Caco-2 (cell line): ENCODE results near the gene LRRK1. TPM values are rescaled to one million over a fixed set of nuclear protein-coding genes. Genes with fewer than 3 reads are reported as not detected.
"Not testable (repeated sequence)": the region's sequence is repeated elsewhere in the genome, so short reads cannot be mapped to it uniquely, and the experiment has no call there.

Experiments used
- BruUV-seq: library from RNA; stranded (reverse); fragments of 400-500 nt; replicated peaks from 2 replicates; lab custom pipeline; 2021; lab: Mats Ljungman, UMichigan
- CTCF ChIA-PET: fragments of 300-600 bp; sonication (Branson Sonifier 250); formaldehyde crosslinking; loops from one replicate; lab custom pipeline; 2022; ENCODE audit warnings: antibody characterized with exemption; lab: Charles Lee
- POLR2A ChIA-PET: fragments of 300-600 bp; sonication (Branson Sonifier 250); formaldehyde crosslinking; loops from one replicate; lab custom pipeline; 2022; ENCODE audit warnings: antibody characterized with exemption; lab: Charles Lee
- DNase-seq, 2 experiments: peaks; one replicate each; pipeline versions ENCODE4 v3.0.0 to v3.0.0-alpha.2; 2020 to 2022
- H3K27me3 ChIP-seq: replicated peaks from 2 replicates; pipeline ENCODE4 v1.6.0; 2011; ENCODE audit warnings: low read length; ENCODE audit not compliant: control insufficient read depth, insufficient read depth
- H3K36me3 ChIP-seq: 2 replicates; pipeline ENCODE4 v1.5.1; 2011; ENCODE audit warnings: low read length; ENCODE audit not compliant: control insufficient read depth, insufficient read depth
- H3K4me1 ChIP-seq: fragments of 250-450 bp; sonication (Bioruptor Pico); 2 replicates; pipeline ENCODE4 v1.5.1; 2020; ENCODE audit warnings: mild to moderate bottlenecking
- H3K4me3 ChIP-seq: 2 replicates; pipeline ENCODE4 v1.5.1; 2011; ENCODE audit warnings: low read depth, mild to moderate bottlenecking, control low read depth, low read length
- H3K9me3 ChIP-seq: fragments of 250-450 bp; sonication (Bioruptor Pico); 2 replicates; pipeline ENCODE4 v1.5.1; 2020; ENCODE audit warnings: mild to moderate bottlenecking, moderate library complexity
- H3K27ac Mint-ChIP-seq: one replicate; pipeline ENCODE4 v1.8.0; 2022; ENCODE audit warnings: mixed read lengths; ENCODE audit not compliant: unreplicated experiment
- H3K27me3 Mint-ChIP-seq: one replicate; pipeline ENCODE4 v1.8.0; 2022; ENCODE audit warnings: mixed read lengths; ENCODE audit not compliant: insufficient read depth, unreplicated experiment
- H3K36me3 Mint-ChIP-seq: one replicate; pipeline ENCODE4 v1.8.0; 2022; ENCODE audit warnings: mild to moderate bottlenecking, mixed read lengths; ENCODE audit not compliant: insufficient read depth, unreplicated experiment
- H3K4me1 Mint-ChIP-seq: one replicate; pipeline ENCODE4 v1.8.0; 2022; ENCODE audit warnings: low read depth, mixed read lengths; ENCODE audit not compliant: unreplicated experiment
- H3K4me3 Mint-ChIP-seq: one replicate; pipeline ENCODE4 v1.8.0; 2022; ENCODE audit warnings: mild to moderate bottlenecking, moderate library complexity, mixed read lengths; ENCODE audit not compliant: unreplicated experiment
- H3K9me3 Mint-ChIP-seq: one replicate; pipeline ENCODE4 v1.8.0; 2022; ENCODE audit warnings: mixed read lengths; ENCODE audit not compliant: unreplicated experiment
- intact Hi-C: fragments of 100-400 bp; cut with micrococcal nuclease; formaldehyde crosslinking; loops from one replicate; pipeline ENCODE4 v1.10.0; 2022; ENCODE audit not compliant: unreplicated experiment
- total RNA-seq: library from RNA; stranded (reverse); gene quantifications from 2 replicates; pipeline ENCODE4 v1.2.3, GENCODE V29; 2022
- TF ChIP-seq, protein P1 (sequence below), 2 experiments: fragments of 200-600 bp in 1 of 2; IDR thresholded peaks; 1 replicate in 1 of 2; 2 replicates in 1 of 2; pipeline versions ENCODE4 v1.5.1 to v1.8.0; 2011 to 2022; ENCODE audit warnings: antibody characterized with exemption in 1 of 2, control low read depth in 1 of 2, inconsistent platforms in 1 of 2, low read depth in 1 of 2, low read length in 1 of 2, mild to moderate bottlenecking in 1 of 2, moderate library complexity in 1 of 2; ENCODE audit not compliant: insufficient read depth in 1 of 2, severe bottlenecking in 1 of 2, unreplicated experiment in 1 of 2

Gene LRRK1
- total RNA-seq, 1 experiment from 2014 or later = 12.0 TPM

DNA sequence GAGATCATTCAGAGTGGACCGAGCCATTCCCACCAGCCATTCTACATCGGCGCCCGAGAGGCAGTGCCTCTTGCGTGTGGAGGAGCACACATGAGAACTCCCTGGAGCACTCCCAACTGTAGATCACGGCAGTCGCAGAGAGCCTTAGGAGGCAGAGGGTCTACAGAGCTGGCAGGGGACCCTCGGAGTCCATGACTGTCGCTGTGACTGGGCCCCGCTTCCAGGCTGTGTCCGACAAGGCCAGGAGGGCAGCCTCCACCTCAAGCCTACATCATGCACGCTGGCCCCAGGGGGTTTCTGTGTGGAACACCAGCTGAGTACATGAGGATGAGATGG is 173.7 kb downstream of the LRRK1 start:
- no peak overlapping the region for H3K4me3 ChIP-seq
- ChIA-PET CTCF (no interaction called here), POLR2A (no interaction called here)
- Mint-ChIP-seq H3K27ac (no peak overlapping the region), H3K36me3 (no peaks in the 10 kb centered on the region), H3K4me3 (no peak overlapping the region), H3K9me3 (no peaks in the 10 kb centered on the region), H3K4me1 (peaks cover 6% of the 10 kb centered on the region), H3K27me3 (peaks cover 8% of the 10 kb centered on the region)
- DNase-seq = no peak
- H3K36me3 ChIP-seq = no peaks in the 10 kb centered on the region
- TF ChIP-seq, protein P1, sequence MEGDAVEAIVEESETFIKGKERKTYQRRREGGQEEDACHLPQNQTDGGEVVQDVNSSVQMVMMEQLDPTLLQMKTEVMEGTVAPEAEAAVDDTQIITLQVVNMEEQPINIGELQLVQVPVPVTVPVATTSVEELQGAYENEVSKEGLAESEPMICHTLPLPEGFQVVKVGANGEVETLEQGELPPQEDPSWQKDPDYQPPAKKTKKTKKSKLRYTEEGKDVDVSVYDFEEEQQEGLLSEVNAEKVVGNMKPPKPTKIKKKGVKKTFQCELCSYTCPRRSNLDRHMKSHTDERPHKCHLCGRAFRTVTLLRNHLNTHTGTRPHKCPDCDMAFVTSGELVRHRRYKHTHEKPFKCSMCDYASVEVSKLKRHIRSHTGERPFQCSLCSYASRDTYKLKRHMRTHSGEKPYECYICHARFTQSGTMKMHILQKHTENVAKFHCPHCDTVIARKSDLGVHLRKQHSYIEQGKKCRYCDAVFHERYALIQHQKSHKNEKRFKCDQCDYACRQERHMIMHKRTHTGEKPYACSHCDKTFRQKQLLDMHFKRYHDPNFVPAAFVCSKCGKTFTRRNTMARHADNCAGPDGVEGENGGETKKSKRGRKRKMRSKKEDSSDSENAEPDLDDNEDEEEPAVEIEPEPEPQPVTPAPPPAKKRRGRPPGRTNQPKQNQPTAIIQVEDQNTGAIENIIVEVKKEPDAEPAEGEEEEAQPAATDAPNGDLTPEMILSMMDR (IDR thresholded peaks at IDR 0.05; ENCODE audit: insufficient read depth in 1 of 2, low read depth in 1 of 2, low read length in 1 of 2, severe bottlenecking in 1 of 2, unreplicated experiment in 1 of 2) = no peak
- no TSS peak for BruUV-seq
- no peaks in the 10 kb centered on the region for H3K4me1 ChIP-seq
- no peaks in the 10 kb centered on the region for H3K9me3 ChIP-seq
- intact Hi-C loops = no loop called here
- no peaks in the 10 kb centered on the region for H3K27me3 ChIP-seq

- H3K9me3 ChIP-seq = no peaks in the 10 kb centered on the region
- peaks cover 6% of the 10 kb centered on the region for H3K4me1 Mint-ChIP-seq
- no peaks in the 10 kb centered on the region for H3K9me3 Mint-ChIP-seq
- no peaks in the 10 kb centered on the region for H3K36me3 ChIP-seq
- BruUV-seq = no TSS peak
- H3K27me3 ChIP-seq = no peaks in the 10 kb centered on the region
- H3K27me3 Mint-ChIP-seq = peaks cover 8% of the 10 kb centered on the region
- no peaks in the 10 kb centered on the region for H3K4me1 ChIP-seq
- no peak overlapping the region for H3K4me3 ChIP-seq
- DNase-seq = no peak
- H3K4me3 Mint-ChIP-seq = no peak overlapping the region
- TF ChIP-seq, protein P1 (IDR thresholded peaks at IDR 0.05; ENCODE audit: insufficient read depth in 1 of 2, low read depth in 1 of 2, low read length in 1 of 2, severe bottlenecking in 1 of 2, unreplicated experiment in 1 of 2) = no peak
- H3K36me3 Mint-ChIP-seq = no peaks in the 10 kb centered on the region
- CTCF ChIA-PET = no interaction called here
- intact Hi-C loops = no loop called here
- H3K27ac Mint-ChIP-seq = no peak overlapping the region
- POLR2A ChIA-PET = no interaction called here
Observed at GRCh38 chr15:101093958-101094357, 174.8 kb downstream of the LRRK1 start.

DNA sequence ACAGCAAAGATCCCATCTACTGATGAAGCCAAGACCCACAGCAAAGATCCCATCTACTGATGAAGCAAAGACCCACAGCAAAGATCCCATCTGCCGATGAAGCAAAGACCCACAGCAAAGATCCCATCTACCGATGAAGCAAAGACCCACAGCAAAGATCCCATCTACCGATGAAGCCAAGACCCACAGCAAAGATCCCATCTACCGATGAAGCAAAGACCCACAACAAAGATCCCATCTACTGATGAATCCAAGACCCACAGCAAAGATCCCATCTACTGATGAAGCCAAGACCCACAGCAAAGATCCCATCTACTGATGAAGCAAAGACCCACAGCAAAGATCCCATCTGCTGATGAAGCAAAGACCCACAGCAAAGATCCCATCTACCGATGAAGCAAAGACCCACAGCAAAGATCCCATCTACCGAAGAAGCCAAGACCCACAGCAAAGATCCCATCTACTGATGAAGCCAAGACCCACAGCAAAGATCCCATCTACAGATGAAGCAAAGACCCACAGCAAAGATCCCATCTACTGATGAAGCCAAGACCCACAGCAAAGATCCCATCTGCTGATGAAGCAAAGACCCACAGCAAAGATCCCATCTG is 176.7 kb downstream of the LRRK1 start:
- H3K27me3 Mint-ChIP-seq, DNase-seq, POLR2A ChIA-PET, H3K36me3 ChIP-seq, intact Hi-C loops, H3K9me3 Mint-ChIP-seq, CTCF ChIA-PET, H3K4me3 Mint-ChIP-seq, H3K27me3 ChIP-seq, H3K4me3 ChIP-seq, H3K4me1 Mint-ChIP-seq, H3K4me1 ChIP-seq, H3K36me3 Mint-ChIP-seq, BruUV-seq, H3K9me3 ChIP-seq, H3K27ac Mint-ChIP-seq: not testable (repeated sequence)

DNA sequence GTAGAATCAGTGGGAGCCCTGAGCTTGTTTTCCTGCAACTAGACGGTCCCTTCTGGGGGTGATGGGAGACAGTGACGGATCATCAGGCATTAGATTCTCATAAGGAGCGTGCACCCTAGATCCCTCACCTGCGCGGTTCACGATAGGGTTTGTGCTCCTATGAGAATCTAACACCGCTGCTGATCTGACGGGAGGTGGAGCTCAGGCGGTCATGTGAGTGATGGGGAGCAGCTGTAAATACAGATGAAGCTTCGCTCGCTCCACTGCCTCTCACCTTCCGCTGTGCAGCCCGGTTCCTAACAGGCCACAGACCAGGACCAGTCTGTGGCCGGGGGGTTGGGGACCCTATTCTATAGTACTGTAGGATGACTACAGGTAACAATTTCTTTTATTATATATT is 178.0 kb downstream of the LRRK1 start:
- ChIA-PET CTCF (no interaction called here), POLR2A (no interaction called here)
- Histone ChIP-seq H3K9me3 (no peaks in the 10 kb centered on the region), H3K27me3 (no peaks in the 10 kb centered on the region), H3K4me1 (no peaks in the 10 kb centered on the region), H3K36me3 (no peaks in the 10 kb centered on the region), H3K4me3 (no peak overlapping the region)
- no TSS peak for BruUV-seq
- H3K27me3 Mint-ChIP-seq = peaks cover 8% of the 10 kb centered on the region
- H3K36me3 Mint-ChIP-seq = no peaks in the 10 kb centered on the region
- H3K4me3 Mint-ChIP-seq = no peak overlapping the region
- no peak for DNase-seq
- H3K9me3 Mint-ChIP-seq = peaks cover 8% of the 10 kb centered on the region
- no peak overlapping the region for H3K27ac Mint-ChIP-seq
- TF ChIP-seq, protein P1 (IDR thresholded peaks at IDR 0.05; ENCODE audit: insufficient read depth in 1 of 2, low read depth in 1 of 2, low read length in 1 of 2, severe bottlenecking in 1 of 2, unreplicated experiment in 1 of 2) = no peak
- intact Hi-C loops = no loop called here
- H3K4me1 Mint-ChIP-seq = no peaks in the 10 kb centered on the region
